Thymus (tissue), 14 donors: ENCODE results near the gene KRTAP12-2. TPM values are rescaled to one million over a fixed set of nuclear protein-coding genes. Genes with fewer than 3 reads are reported as not detected.

Experiments used
- DNase-seq, 9 donors: peaks; one replicate each; pipeline ENCODE4 v3.0.0-alpha.2; 2013; ENCODE audit warnings: low spot score in 9 of 9, low read depth in 6 of 9, missing footprints in 1 of 9
- H3K27ac ChIP-seq, 2 donors: one replicate each; pipeline ENCODE4 v1.5.1; 2013; ENCODE audit warnings: control low read depth in 1 of 2, low read depth in 1 of 2, low read length in 1 of 2, mild to moderate bottlenecking in 1 of 2, moderate library complexity in 1 of 2
- H3K27me3 ChIP-seq, 2 donors: one replicate each; pipeline ENCODE4 v1.5.1; 2013; ENCODE audit warnings: low read length in 1 of 2; ENCODE audit not compliant: control insufficient read depth in 2 of 2, insufficient read depth in 1 of 2
- H3K36me3 ChIP-seq, 2 donors: one replicate each; pipeline ENCODE4 v1.5.1; 2013; ENCODE audit warnings: low read length in 1 of 2, mild to moderate bottlenecking in 1 of 2, moderate library complexity in 1 of 2; ENCODE audit not compliant: control insufficient read depth in 2 of 2, insufficient read depth in 2 of 2
- H3K4me1 ChIP-seq, 2 donors: one replicate each; pipeline ENCODE4 v1.5.1; 2013; ENCODE audit warnings: low read length in 2 of 2; ENCODE audit not compliant: control insufficient read depth in 2 of 2, insufficient read depth in 2 of 2
- H3K4me3 ChIP-seq, 2 donors: one replicate each; pipeline ENCODE4 v1.5.1; 2013; ENCODE audit warnings: low read length in 2 of 2, control low read depth in 1 of 2, mild to moderate bottlenecking in 1 of 2
- H3K9me3 ChIP-seq, 2 donors: one replicate each; pipeline ENCODE4 v1.5.1; 2013; ENCODE audit warnings: low read length in 1 of 2, mild to moderate bottlenecking in 1 of 2; ENCODE audit not compliant: control insufficient read depth in 2 of 2, insufficient read depth in 1 of 2
- WGBS: extraction: QIAGEN DNeasy Blood & Tissue Kit; methylation state at CpG from one replicate; pipeline ENCODE4 v1.1.7; 2013; 5-methylcytosine and 5-hydroxymethylcytosine counted together
- long read RNA-seq, 10 donors: transcript quantifications; one replicate each; lab custom pipeline, GENCODE V29; 2026
- polyA plus RNA-seq: library from polyadenylated mRNA; stranded (reverse); fragments of 200-250 nt; gene quantifications from one replicate; pipeline ENCODE4 v1.2.3, GENCODE V29; 2013
- total RNA-seq: library from RNA; stranded (reverse); fragments of 120-200 nt; gene quantifications from one replicate; pipeline ENCODE4 v1.2.4, GENCODE V29; 2013
- donor health status: healthy.

The KRTAP12-2 gene, protein sequence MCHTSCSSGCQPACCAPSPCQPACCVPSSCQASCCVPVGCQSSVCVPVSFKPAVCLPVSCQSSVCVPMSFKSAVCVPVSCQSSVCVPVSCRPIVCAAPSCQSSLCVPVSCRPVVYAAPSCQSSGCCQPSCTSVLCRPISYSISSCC
- not detected for total RNA-seq
- not detected for polyA plus RNA-seq
- long read RNA-seq, donor 1: 0 reads
- long read RNA-seq, donor 2: 0 reads
- long read RNA-seq, donor 3: 0 reads
- long read RNA-seq, donor 4: 0 reads
- long read RNA-seq, donor 5: 0 reads
- long read RNA-seq, donor 6: 0 reads
- long read RNA-seq, donor 7: 0 reads
- long read RNA-seq, donor 8: 0 reads
- long read RNA-seq, donor 9: 0 reads
- long read RNA-seq, donor 10: 0 reads

DNA sequence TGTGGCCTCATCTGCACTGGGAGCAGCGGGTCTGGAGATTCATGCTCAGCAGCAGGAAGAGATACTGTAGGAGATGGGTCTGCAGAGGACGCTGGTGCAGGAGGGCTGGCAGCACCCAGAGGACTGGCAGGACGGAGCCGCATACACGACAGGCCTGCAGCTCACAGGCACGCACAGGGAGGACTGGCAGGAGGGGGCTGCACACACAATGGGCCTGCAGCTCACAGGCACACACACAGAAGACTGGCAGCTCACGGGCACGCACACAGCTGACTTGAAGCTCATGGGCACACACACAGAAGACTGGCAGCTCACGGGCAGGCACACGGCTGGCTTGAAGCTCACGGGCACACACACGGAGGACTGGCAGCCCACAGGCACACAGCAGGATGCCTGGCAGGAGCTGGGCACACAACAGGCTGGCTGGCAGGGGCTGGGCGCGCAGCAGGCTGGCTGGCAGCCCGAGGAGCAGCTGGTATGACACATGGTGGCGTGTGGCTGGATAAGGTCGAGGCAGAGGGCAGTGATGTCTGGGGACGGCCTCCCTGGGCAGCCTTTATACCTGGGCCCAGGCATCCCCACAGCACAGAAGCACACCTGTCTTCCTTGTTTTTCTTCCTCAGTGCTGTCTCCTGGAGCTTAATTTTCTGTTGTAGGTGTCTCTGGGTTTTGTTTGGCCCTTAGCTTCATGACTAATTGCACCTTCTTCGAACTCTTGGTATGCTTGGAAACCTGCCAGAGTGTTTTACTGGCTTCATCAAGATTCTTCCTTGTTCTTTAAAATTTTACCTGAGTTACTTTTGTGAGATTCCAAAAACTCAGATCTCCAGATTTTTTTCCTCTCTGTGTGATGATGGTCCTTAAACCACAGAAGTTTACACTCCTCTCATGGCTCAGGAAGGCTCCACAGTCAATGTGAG, at the start of gene KRTAP12-2:
Gene KRTAP12-2 (minus strand): TSS at position 527 of the 920 bp plus-strand sequence. CDS start 41 bp downstream, at position 486.
- 80% methylated on average over 19 of the region's 19 CpGs for WGBS
- Histone ChIP-seq H3K4me3 (no peak within 1 kb of the TSS), H3K9me3 (peaks cover 4 to 8% of the 10 kb centered on the region in 2 donors), H3K27ac (no peak within 1 kb of the TSS), H3K4me1 (no peaks in the 10 kb centered on the region), H3K27me3 (no peaks in the 10 kb centered on the region), H3K36me3 (no peaks in the 10 kb centered on the region)
- DNase-seq: no peak

DNA sequence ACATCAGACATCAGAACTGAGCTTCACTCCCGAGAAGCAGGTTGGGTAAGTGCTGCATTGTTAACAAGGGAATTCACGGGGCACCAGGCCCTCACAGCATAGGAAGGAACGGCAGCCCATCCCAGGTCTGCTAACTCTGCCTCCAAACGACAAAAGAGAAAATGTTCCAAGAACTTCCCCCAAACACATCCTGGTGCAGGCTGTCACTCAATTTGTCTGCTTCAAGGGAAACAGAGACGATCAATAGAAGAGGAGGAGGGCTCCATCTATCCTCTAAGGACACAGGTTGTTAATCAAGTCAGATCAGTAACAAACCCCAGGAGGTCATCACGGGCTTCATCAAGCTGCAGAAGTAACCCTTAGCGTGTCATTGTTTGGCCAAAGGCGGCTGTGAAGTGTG, 48.2 kb upstream of the KRTAP12-2 start:
- H3K36me3 ChIP-seq: no peaks in the 10 kb centered on the region
- peaks cover 0 to 2% of the 10 kb centered on the region in 2 donors for H3K4me1 ChIP-seq
- no peak for DNase-seq
- no peak overlapping the region for H3K4me3 ChIP-seq
- H3K27ac ChIP-seq: no peak overlapping the region
- peaks cover 0 to 4% of the 10 kb centered on the region in 2 donors for H3K9me3 ChIP-seq
- 15% methylated on average over 8 of the region's 8 CpGs for WGBS
- peaks cover 46 to 74% of the 10 kb centered on the region in 2 donors for H3K27me3 ChIP-seq

DNA sequence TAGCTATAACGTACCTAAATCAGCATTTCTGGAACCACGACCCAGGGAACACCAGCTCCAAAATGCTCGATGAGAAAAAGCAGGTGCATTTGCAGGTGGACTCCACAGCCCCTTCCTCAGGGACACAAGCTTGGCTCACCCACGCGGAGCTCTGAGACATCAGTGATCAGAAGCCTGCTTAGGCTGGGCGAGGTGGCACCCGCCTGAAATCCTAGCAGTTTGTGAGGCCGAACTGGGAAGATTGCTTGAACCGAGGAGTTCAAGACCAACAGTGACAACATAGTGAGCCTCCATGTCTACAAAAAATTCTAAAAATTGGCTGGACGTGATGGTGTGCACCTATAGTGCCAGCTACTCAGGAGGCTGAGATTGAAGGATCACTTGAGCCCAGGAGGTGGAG, 47.1 kb upstream of the KRTAP12-2 start:
- H3K9me3 ChIP-seq: peaks cover 0 to 4% of the 10 kb centered on the region in 2 donors
- WGBS: 93% methylated on average over 10 of the region's 10 CpGs
- H3K27me3 ChIP-seq: peaks cover 56 to 84% of the 10 kb centered on the region in 2 donors
- H3K27ac ChIP-seq: no peak overlapping the region
- DNase-seq: no peak
- H3K4me3 ChIP-seq: no peak overlapping the region
- no peaks in the 10 kb centered on the region for H3K36me3 ChIP-seq
- H3K4me1 ChIP-seq: peaks cover 0 to 2% of the 10 kb centered on the region in 2 donors

DNA sequence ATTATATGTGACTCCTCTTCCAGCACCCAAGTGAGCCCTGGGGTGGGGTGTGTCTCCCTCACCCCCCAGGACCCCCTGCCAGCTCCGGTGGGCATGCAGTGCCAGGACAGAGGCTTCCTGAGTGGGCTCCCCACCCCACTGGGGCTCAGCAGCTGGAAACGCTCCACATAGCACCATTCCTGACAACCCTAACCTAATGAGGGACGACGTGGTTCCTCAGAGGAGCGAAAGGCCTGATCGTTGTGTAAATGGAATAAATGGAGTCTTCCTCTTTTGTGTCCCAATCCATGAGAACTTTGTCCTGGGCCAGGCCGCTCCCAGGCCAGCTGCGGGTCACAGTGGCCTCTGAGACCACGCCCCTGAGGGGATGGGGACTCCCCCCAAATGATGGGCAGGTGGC, 46.4 kb upstream of the KRTAP12-2 start:
- 69% methylated on average over 9 of the region's 9 CpGs for WGBS
- H3K4me1 ChIP-seq: peaks cover 0 to 5% of the 10 kb centered on the region in 2 donors
- H3K27me3 ChIP-seq: peaks cover 61 to 84% of the 10 kb centered on the region in 2 donors
- H3K27ac ChIP-seq: no peak overlapping the region
- peaks cover 0 to 4% of the 10 kb centered on the region in 2 donors for H3K9me3 ChIP-seq
- no peak for DNase-seq
- H3K4me3 ChIP-seq: no peak overlapping the region
- no peaks in the 10 kb centered on the region for H3K36me3 ChIP-seq

DNA sequence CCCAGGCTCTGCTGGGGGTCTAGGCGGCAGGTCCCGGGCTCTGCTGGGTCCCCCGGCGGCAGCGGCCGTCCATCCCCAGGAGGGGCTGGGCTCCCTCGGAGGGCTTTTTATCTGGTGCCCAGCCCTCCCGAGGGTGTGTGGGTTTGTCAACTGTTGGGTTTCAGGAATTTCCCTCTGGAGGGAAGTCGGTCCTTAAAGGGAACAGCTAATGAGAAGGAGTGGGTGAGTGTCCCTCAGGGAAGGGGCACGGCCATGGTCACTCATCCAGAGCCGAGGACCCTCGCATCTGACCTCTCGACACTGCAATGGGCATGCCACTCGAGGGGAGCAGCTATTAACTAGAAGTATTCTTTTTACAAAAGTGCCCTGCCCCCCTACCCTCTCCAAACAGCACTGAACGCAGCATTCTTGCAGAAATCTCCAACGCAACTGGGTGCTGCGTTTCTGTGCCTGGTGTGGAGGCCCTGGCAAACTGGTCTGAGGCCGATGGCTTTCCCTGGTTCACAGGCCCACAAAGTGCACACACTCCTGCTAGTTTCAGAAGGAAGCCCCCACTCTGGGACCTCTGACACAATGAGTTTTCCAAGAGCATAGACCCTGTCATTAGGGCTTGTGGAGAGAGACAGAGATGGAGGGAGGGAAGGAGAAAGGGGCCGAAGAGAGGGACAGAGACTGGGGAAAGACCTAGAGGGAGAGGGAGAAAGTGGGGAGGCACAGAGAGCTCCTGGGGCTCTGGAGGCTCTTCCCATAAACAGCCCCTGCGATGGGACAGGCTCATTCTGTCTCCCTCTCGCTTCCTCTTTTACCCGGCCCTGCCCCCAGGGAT, 45.7 kb upstream of the KRTAP12-2 start:
- H3K36me3 ChIP-seq: no peaks in the 10 kb centered on the region
- no peak overlapping the region for H3K4me3 ChIP-seq
- DNase-seq: no peak
- H3K4me1 ChIP-seq: peaks cover 0 to 5% of the 10 kb centered on the region in 2 donors
- H3K27me3 ChIP-seq: peaks cover 67 to 91% of the 10 kb centered on the region in 2 donors
- H3K27ac ChIP-seq: no peak overlapping the region
- H3K9me3 ChIP-seq: peaks cover 0 to 4% of the 10 kb centered on the region in 2 donors
- 13% methylated on average over 22 of the region's 22 CpGs for WGBS

DNA sequence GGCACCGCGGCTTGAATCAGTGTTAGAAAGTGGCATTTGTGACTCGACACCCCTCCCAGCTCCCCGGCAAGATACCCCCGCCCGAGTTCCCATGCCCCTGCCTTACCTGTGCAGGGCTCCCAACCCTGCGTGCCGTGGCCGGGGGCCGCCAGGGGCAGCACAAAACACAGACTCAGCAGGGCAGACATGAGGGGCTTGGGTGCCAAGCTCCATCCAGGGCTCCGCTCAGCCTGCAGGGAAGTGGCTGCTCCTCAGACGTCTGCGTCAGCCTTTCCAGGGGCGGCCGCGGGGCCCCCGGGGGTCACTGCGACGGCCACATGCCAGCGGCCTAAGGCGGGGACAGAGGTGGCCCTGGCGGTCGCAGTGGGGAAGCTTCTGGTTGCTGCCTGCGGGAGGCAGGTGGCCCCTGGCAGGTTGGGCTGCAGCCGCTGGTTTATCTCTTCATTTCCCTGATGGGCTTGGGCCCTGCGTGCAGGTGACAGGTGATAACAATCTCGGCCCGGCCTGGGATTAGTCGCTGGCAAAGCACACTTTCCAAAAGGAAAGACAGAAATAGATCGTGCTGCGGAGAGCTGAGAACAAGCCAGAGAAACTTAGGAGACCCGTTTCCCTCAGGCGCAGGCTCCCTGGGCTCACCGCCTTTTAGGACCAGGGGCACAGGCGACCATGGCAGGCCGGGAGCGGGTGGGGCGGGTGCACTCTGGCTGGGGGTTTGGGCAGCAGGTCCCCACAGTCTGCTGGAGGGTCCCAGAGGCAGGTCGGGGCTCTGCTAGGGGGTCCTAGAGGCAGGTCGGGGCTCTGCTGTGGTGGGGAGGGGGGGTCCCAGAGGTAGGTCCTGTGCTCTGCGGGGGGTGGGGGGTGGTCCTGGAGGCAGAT, 44.8 kb upstream of the KRTAP12-2 start, which contains the start of gene TSPEAR:
Gene TSPEAR (minus strand): TSS at position 246 of the 876 bp plus-strand sequence. CDS start 58 bp downstream, at position 188.
- H3K27ac ChIP-seq: no peak within 1 kb of the TSS
- no peaks in the 10 kb centered on the region for H3K36me3 ChIP-seq
- WGBS: 4% methylated on average over 41 of the region's 41 CpGs
- H3K27me3 ChIP-seq: peaks cover 75 to 97% of the 10 kb centered on the region in 2 donors
- no peak within 1 kb of the TSS for H3K4me3 ChIP-seq
- peaks cover 0 to 5% of the 10 kb centered on the region in 2 donors for H3K4me1 ChIP-seq
- DNase-seq: no peak
- peaks cover 2 to 6% of the 10 kb centered on the region in 2 donors for H3K9me3 ChIP-seq

DNA sequence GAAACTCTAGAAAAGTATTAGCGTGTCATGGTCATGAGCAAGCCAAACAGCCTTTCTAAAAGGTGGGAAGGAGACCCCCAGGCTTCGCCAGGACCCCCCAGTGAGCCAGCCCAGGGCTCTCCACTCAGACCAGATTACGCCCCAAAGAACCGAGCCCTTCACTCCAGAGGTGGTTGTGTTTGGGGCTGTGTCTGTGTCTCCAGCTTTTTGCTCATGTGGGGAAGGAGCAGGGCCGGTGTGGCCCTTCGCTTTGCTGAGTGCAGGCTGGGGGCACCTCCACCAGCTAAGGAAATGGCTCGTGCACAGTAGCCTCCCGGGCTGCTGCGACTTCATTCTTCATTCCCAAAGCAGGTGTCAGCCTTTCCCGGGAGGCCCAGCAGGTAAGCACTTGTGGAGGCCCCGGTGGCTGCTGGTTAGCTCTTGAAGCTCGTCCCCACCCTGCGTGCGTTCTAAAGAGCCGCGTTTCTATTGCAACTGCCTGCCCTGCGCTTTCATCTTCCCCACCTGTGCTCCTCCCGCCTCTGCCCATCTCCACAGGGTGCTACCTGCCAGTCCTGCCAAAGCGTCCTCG, 44.1 kb upstream of the KRTAP12-2 start:
- peaks cover 9 to 13% of the 10 kb centered on the region in 2 donors for H3K9me3 ChIP-seq
- H3K27ac ChIP-seq: no peak overlapping the region
- 7% methylated on average over 20 of the region's 20 CpGs for WGBS
- peaks cover 0 to 6% of the 10 kb centered on the region in 2 donors for H3K36me3 ChIP-seq
- no peak overlapping the region for H3K4me3 ChIP-seq
- H3K4me1 ChIP-seq: peaks cover 0 to 5% of the 10 kb centered on the region in 2 donors
- DNase-seq: no peak
- peaks cover 83 to 99% of the 10 kb centered on the region in 2 donors for H3K27me3 ChIP-seq
